ENCODE data around the gene C13orf46.
"Not testable (repeated sequence)": the region's sequence is repeated elsewhere in the genome, so short reads cannot be mapped to it uniquely, and the experiment has no call there.

The C13orf46 gene

GRCh38 chr13:113991676-113992179, 17.9 kb upstream of the C13orf46 start:
- DNase-seq (ENCODE audit: low read depth in 2 of 2), result no peak

- DNase-seq (ENCODE audit: low read depth in 2 of 2), result no peak
These were observed 17.4 kb upstream of the C13orf46 start for GRCh38 chr13:113991191-113991669.

GRCh38 chr13:113990321-113990837, 16.5 kb upstream of the C13orf46 start:
- DNase-seq (ENCODE audit: low read depth in 2 of 2), result no peak

GRCh38 chr13:113989585-113990300, 15.9 kb upstream of the C13orf46 start:
- no peak for DNase-seq (ENCODE audit: low read depth in 2 of 2)

GRCh38 chr13:113988859-113989258, 15.0 kb upstream of the C13orf46 start:
- not testable (repeated sequence) for DNase-seq (ENCODE audit: low read depth in 2 of 2)

- DNase-seq (ENCODE audit: low read depth in 2 of 2), result no peak
These were observed 8.4 kb upstream of the C13orf46 start for GRCh38 chr13:113982296-113982661.

GRCh38 chr13:113981611-113982295, 7.9 kb upstream of the C13orf46 start:
- DNase-seq (ENCODE audit: low read depth in 2 of 2), result no peak

- DNase-seq (ENCODE audit: low read depth in 2 of 2), result no peak
These were observed 7.3 kb upstream of the C13orf46 start for GRCh38 chr13:113981194-113981605.

- DNase-seq (ENCODE audit: low read depth in 2 of 2), result no peak
These were observed 6.7 kb upstream of the C13orf46 start for GRCh38 chr13:113980489-113981064.

GRCh38 chr13:113979791-113980471, 6.1 kb upstream of the C13orf46 start:
- DNase-seq (ENCODE audit: low read depth in 2 of 2), result no peak

- no peak for DNase-seq (ENCODE audit: low read depth in 2 of 2)
These were observed 5.0 kb upstream of the C13orf46 start for GRCh38 chr13:113978741-113979481.

GRCh38 chr13:113977976-113978375, 4.1 kb upstream of the C13orf46 start:
- DNase-seq (ENCODE audit: low read depth in 2 of 2), result no peak

- peak; percentile 50 to 54 for DNase-seq (ENCODE audit: low read depth in 2 of 2)
These were observed 3.1 kb upstream of the C13orf46 start for GRCh38 chr13:113976711-113977684.

GRCh38 chr13:113975416-113975815, 1.5 kb upstream of the C13orf46 start:
- no peak for DNase-seq (ENCODE audit: low read depth in 2 of 2)

- no peak for DNase-seq (ENCODE audit: low read depth in 2 of 2)
These were observed 717 bp upstream of the C13orf46 start for GRCh38 chr13:113974304-113975281.

- no peak for DNase-seq (ENCODE audit: low read depth in 2 of 2)
These were observed 1.2 kb downstream of the C13orf46 start for GRCh38 chr13:113972451-113973217.

GRCh38 chr13:113971471-113972231, 2.2 kb downstream of the C13orf46 start:
- no peak for DNase-seq (ENCODE audit: low read depth in 2 of 2)

All from fibroblast of skin of left biceps (primary cell).